ENCODE results near the gene MED14. TPM values are rescaled to one million over a fixed set of nuclear protein-coding genes. Genes with fewer than 3 reads are reported as not detected.

Gene MED14
- polyA plus RNA-seq, 3 donors: 42.1 to 48.2 (median 46.1) TPM

GRCh38 chrX:40671126-40671525 lies 64.2 kb downstream of the MED14 start:
- DNase-seq (ENCODE audit: low read depth in 3 of 3, low spot score in 2 of 3): no peak

DNA sequence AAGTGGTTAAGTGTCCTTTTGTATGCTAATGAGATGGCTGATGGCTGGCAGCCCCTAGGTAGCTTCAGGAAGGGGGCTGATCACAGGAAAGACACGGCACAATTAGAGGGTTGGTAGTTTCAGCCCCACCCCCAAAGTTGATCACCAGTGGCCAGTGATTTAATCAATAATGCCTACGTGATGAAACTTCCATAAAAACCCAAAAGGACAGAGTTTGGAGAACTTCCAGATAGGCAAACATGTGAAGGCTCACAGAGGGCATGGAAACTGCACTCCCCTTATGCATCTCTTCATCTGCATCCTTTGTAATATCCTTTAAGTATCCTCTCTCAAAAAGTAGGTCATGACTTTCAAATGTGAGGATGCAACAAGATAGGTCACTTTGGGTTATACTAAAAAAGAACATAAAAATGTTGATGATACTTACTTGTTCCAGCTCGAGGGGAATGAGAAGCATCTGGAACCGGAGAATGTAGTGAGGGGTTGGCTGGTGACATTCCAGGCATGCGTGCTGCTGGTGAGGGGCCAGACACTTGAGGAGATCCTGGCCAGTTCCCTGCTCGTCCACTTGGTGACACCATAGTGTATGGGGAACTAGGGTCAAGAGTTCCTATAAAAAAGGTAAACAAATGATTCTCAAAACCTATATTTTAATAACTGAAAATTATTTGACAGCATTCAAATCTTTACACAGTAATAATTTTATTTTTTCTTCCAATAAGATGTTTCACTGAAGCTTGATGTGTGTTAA lies 71.3 kb downstream of the MED14 start:
- DNase-seq (ENCODE audit: low read depth in 3 of 3, low spot score in 2 of 3): no peak

DNA sequence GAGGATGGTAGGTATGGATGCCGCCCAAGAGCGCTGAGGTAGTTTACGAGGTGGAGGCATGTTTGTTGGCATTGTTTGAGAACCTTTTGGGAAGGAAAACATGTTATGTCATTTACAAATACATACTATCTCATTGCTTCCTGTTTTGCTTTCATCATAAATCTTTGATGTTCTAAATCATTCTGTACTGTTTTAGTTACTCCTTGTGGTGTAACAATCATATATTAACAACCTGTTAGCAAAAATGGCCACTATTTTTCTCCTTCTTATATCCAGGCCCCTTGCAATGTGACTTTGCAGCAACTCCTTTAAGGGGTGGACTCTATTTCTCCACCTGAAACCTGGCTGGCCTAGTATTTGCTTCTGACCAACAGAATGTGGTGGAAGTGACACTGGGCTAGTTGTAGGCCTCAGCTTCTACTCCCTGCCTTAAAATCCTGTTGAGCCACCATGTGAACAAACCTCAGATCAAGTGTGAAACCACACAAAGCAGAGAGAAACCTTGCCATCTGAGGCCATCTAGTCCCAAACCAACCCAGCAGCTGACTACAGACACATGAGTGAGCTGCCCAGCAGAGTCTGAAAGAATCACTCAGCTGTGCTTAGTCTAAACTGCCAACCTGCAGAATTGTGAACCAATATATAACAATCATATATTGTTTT lies 72.1 kb downstream of the MED14 start:
- no peak for DNase-seq (ENCODE audit: low read depth in 3 of 3, low spot score in 2 of 3)

DNA sequence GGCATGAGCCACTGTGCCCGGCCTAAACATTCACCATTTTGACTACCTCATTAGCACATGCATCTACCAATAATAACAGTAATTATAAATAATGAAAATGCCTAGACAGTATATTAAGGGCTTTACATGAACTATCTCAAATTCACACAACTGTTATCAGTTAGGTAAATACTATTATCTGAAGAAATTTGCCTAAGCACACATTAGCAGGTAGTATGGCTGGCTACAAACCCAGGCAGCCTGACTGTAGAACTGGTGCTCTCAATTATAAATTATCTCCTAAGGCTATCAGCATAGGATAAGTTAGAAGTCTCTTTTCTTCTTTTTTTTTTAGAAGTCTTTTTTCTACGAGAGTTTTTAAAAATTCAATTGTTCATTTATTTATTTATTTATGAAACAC lies 73.9 kb downstream of the MED14 start:
- DNase-seq (ENCODE audit: low read depth in 3 of 3, low spot score in 2 of 3): no peak

DNA sequence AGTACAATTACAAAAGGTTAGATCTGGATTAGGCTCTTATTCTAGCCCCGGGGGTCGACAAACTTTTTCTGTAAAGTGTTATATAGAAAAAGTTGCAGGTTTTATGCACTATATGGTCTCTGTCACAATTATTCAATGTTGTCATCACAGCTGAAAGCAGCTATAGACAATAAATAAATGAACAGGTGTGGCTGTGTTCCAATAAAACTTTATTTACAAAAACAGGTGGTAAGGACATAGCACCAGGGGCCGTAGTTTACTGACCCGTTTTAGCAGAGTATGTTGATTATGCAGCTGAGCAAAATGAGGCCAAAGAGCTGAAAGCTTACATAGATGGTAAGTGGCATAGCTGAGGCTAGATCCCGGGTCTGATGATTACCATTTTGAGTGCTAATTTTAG lies 75.0 kb downstream of the MED14 start:
- no peak for DNase-seq (ENCODE audit: low read depth in 3 of 3, low spot score in 2 of 3)

- no peak for DNase-seq (ENCODE audit: low read depth in 3 of 3, low spot score in 2 of 3)
Measured at GRCh38 chrX:40653535-40653934, 81.8 kb downstream of the MED14 start.

DNA sequence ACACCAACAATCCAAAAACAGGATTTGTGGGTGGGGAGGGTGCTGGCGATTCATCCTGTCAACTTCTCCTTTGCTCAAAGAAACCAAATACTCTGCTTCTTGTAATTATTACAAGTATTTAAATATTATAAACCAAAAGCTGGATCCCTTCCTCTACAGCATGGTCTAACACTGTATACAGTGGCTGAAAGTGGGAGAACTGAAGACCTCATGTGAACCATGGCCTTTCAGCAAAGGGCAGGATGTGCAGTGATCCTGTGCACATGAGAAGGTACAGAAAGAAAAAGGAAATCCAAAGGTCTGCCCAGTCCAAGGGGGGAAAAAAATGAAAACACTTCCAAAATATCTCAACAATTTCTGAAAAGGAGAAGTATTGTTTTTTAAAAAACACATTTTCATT lies 82.7 kb downstream of the MED14 start:
- no peak for DNase-seq (ENCODE audit: low read depth in 3 of 3, low spot score in 2 of 3)

DNA sequence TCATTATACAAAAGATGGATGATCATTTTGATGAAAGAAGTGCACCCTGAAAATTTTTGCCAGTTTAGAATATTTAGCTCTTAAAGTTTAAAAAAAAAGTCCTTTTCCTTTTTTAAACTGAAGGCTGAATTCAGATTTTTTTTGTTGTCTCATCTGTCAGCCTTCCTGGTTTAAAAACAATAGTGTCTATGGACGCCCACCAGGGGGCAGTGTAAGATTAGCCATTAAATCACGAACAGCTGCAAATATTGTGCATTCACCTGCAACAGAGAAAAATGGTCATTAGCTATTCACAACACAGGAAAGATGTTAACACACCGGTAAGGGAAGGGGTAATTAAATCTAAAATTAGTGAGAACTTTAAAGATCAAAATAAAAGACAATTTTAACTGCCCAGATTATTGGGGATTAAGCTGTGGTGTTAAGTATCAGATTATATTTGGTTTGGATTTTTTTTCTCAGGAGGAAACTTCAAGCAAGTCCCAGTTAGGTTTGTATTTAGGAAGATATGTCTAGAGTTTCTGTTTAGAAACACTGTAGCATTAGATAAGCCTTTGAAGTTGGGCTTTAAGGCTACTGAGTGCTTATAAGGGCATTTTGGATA lies 83.6 kb downstream of the MED14 start:
- DNase-seq (ENCODE audit: low read depth in 3 of 3, low spot score in 2 of 3): peak in 2 of 3 donors; percentile 34 to 38

DNA sequence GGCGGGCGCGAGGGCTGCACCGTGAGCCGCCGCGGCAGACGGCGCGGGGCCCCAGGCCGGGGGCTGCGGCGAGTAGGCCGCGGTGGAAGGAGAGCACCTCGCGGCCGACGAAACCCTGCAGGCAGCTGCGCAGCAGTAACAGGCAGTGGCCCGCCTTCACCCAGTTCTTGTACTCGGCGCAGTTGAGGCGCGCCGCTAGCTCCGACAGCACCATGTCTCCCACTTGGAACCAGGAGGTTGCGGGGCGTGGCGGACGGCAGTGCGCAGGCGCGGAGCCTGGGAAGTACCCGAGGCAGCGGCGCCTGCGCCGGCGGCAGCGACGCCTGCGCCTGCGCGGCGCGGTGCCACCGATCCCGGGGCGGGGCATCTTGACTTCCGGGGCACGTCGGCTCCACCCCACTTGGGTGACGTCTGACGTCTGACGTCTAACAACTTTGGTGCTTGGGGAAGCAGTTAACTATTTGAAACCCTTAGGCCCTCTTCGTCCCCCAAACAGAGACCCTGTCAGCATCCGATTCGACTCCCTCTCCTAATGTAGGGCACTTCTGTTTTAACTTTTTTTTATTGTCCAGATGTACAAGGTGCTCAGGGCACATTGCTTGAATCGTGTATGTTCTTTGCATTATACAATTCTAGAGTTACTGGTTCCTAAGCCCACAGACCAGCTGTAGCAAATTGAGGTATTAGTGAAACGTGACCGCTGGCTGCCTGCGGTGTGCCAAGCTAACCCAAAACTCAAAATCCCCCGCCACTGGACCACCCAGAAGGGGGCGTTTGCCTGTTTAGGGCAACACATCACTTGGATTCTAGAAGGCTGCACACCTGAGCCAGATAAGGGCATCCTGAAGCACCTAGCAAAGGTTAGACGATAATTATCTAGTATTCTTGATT lies 87.8 kb downstream of the MED14 start, which contains the start of gene CXorf38:
TSS of gene CXorf38 (minus strand) at position 255 of the 891 bp plus-strand sequence. CDS start at position 214, 41 bp downstream.
- DNase-seq (ENCODE audit: low read depth in 3 of 3, low spot score in 2 of 3): peak; percentile 68 to 83 (median 71)

GRCh38 chrX:40646489-40647306 lies 88.6 kb downstream of the MED14 start:
- no peak for DNase-seq (ENCODE audit: low read depth in 3 of 3, low spot score in 2 of 3)

GRCh38 chrX:40644821-40645358 lies 90.5 kb downstream of the MED14 start:
- DNase-seq (ENCODE audit: low read depth in 3 of 3, low spot score in 2 of 3): no peak

DNA sequence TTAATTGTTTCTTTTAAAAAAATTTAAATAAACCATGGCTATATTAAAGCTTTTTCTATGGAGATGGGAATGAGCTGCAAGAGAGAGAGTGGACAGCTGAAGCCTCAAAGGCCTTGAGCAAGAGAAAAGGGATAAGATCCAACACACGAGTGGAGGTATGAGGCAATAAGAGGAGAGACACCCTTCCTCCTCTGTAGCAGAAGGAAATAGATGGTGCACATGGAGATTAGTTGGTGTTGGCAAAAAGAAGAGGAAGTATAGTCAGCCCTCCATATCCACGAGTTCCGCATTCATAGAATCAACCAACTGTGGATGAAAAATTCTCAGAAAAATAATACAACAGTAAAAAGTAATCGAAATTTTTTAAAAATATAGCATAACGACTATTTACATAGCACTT lies 91.2 kb downstream of the MED14 start:
- no peak for DNase-seq (ENCODE audit: low read depth in 3 of 3, low spot score in 2 of 3)

DNA sequence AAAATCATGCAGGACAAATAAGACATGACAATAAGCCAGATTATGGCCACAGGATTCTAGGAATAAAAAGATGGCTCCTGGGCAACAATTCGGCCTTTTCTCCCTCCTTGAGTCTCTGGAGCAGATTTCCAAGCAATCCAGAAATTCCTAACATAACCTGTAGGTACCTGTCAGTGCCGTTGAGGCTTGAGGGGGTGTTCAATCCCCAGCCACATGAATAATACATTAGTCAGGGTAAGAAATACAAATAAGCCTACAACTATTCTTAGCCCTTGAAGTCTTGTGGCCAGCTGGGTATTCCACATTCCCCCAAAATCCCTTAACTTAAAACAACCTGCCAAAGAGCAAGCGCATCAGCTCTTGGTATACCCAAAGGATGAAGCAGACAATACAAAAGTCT lies 97.7 kb downstream of the MED14 start:
- DNase-seq (ENCODE audit: low read depth in 3 of 3, low spot score in 2 of 3): no peak

GRCh38 chrX:40632199-40632598 lies 103.1 kb downstream of the MED14 start:
- no peak for DNase-seq (ENCODE audit: low read depth in 3 of 3, low spot score in 2 of 3)

DNA sequence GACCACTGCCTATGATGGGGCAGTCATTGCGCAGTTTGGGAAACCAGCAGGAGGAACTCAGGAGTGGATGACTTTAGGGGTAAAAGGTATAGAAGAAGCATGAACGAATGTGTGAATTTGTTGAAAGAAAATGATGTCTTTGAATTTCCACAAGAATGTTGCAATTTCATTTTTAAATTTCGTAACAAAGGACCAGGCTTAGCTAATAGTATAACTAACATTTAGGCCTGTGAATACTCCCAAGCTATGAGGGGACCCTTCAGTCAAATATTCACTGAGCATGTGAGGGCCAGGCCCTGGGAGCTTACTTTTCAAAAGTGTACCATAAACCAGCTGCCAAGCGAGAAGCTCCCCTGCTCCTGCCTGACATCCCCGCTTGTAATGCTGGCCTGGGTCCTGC lies 106.8 kb downstream of the MED14 start:
- no peak for DNase-seq (ENCODE audit: low read depth in 3 of 3, low spot score in 2 of 3)

- DNase-seq (ENCODE audit: low read depth in 3 of 3, low spot score in 2 of 3): no peak
Measured at GRCh38 chrX:40625294-40625693, 110.0 kb downstream of the MED14 start.

DNA sequence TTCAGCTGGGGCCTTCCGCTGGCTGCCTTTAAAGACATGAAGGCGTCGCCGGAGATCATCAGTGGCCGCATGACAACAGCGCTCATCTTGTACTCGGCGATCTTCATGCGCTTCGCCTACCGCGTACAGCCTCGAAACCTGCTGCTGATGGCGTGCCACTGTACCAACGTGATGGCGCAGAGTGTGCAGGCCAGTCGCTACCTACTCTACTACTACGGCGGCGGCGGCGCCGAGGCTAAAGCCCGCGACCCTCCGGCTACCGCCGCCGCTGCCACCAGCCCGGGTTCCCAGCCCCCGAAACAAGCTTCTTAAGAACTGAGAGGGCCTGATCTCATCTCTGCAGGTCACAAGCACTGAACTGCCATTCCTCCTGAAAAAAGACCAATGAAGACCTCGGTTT lies 111.7 kb downstream of the MED14 start:
- DNase-seq (ENCODE audit: low read depth in 3 of 3, low spot score in 2 of 3): no peak

DNA sequence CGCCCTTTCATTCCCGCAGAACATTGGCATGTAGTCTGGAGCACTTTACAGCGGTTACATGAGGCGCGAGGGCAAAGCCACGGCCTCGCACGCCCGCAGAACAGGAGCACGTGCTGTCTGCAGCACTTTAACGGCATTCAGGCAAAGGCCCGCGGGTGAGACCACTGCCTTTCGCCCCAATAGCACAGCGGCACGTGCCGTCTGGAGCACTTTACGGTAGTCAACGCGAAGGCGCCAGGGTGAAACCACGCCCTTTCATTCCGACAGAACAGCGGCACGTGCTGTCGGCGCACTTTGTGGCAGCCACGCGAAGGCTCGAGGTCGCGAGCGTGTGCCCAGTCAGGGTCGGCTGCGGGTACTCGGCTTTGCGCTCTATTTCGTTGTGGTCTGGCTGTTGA lies 112.2 kb downstream of the MED14 start, which contains the start of gene MPC1L:
TSS of gene MPC1L (plus strand) at position 290 of the 398 bp plus-strand sequence. CDS start 138 bp downstream, outside the sequence.
- DNase-seq (ENCODE audit: low read depth in 3 of 3, low spot score in 2 of 3): no peak

GRCh38 chrX:40622479-40623138 lies 112.7 kb downstream of the MED14 start:
- DNase-seq (ENCODE audit: low read depth in 3 of 3, low spot score in 2 of 3): no peak

All from right renal cortex interstitium (tissue), 3 donors.